Activated naive CD8-positive, alpha-beta T cell treated with anti-CD3 and anti-CD28 coated beads, Interleukin-2, amount 50 U/mL, for 24 hours (primary cell): ENCODE measurements around the gene FIBP.
A peak's percentile ranks its signal among the peaks of the same experiment; 100 is the strongest.

Experiments
- ATAC-seq: fragments of 150-1000 bp; cut with Tn5 transposase; one replicate; pipeline ENCODE4 v1.10.0; 2021
- DNase-seq: peaks from one replicate; pipeline ENCODE4 v3.0.0; 2021
- H3K27ac Mint-ChIP-seq: one replicate; pipeline ENCODE4 v1.8.0; 2021; ENCODE audit warnings: mild to moderate bottlenecking, mixed read lengths
- H3K27me3 Mint-ChIP-seq: one replicate; pipeline ENCODE4 v1.8.0; 2021; ENCODE audit warnings: mixed read lengths
- H3K36me3 Mint-ChIP-seq: one replicate; pipeline ENCODE4 v1.8.0; 2021; ENCODE audit warnings: low read depth, mixed read lengths
- H3K4me1 Mint-ChIP-seq: one replicate; pipeline ENCODE4 v1.8.0; 2021; ENCODE audit warnings: mixed read lengths
- H3K4me3 Mint-ChIP-seq: one replicate; pipeline ENCODE4 v1.8.0; 2021; ENCODE audit warnings: mild to moderate bottlenecking, moderate library complexity, mixed read lengths
- H3K9me3 Mint-ChIP-seq: one replicate; pipeline ENCODE4 v1.8.0; 2021; ENCODE audit warnings: mixed read lengths

Gene FIBP

DNA sequence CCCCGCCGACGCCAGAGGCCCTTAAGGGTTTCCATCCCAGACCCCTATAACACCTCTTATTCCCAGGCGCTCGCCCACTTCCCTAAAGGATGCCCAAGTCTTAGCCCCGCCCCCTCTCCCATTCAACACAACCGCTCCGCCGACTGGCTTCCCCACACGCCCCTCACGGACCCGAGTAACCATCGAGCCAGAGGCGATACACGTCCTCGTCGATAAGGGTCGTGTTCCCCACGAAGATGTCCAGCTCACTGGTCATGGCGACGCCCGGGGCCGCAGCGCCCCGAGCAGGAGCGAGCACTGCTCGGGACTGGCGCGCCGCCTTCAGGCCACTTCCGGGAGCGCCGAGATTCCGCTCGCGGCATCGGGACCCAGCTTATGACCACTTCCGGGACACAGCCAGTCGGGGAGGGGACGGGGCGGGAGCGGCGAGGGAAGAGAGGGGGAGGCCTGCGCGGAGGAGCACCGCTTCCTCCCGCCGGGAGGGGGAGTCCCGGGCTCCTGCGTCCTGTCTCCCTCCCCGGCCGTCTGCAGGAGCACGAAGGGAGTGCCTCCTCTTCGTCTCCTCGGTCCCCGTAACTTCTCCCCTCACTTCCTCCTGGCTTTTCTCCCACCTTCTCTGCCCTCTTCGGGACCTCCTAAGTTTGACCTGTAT lies at the start of gene FIBP:
Gene FIBP, minus strand, starts transcription at position 309 of the 652 bp plus-strand sequence. Its CDS starts 53 bp downstream, at position 256.
- no peaks in the 10 kb centered on the region for H3K9me3 Mint-ChIP-seq
- peaks cover 71% of the 10 kb centered on the region for H3K4me1 Mint-ChIP-seq

DNA sequence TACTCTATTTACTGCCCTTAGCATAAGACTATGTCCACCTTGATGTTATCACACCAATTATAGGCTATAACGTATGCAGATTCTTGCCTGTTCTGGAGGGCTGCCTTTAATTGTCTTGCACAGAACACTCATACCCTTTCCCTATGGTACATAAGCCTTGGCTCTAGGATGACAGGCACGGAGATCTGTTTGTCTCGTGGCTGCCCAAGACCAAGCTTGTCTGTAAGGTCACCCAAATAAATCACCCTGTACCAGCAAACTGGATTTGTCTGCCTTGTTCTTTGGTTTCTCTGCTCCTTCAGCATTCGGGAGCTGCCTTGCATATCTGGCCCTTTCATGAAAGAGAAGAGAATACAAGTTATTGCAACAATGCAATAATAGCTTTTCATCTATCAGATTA lies 49.5 kb upstream of the FIBP start:
- H3K9me3 Mint-ChIP-seq: no peaks in the 10 kb centered on the region
- no peak overlapping the region for H3K27ac Mint-ChIP-seq
- H3K4me3 Mint-ChIP-seq: no peak overlapping the region
- H3K27me3 Mint-ChIP-seq: peaks cover 6% of the 10 kb centered on the region
- DNase-seq (no peak), ATAC-seq (no peak)
- no peaks in the 10 kb centered on the region for H3K36me3 Mint-ChIP-seq
- peaks cover 9% of the 10 kb centered on the region for H3K4me1 Mint-ChIP-seq

More for the DNA sequence above, at the start of gene FIBP:
- H3K27me3 Mint-ChIP-seq: no peaks in the 10 kb centered on the region
- peak; percentile 60 for ATAC-seq
- peak within 1 kb of the TSS; percentile 91 for H3K27ac Mint-ChIP-seq
- peak within 1 kb of the TSS; percentile 98 for H3K4me3 Mint-ChIP-seq
- peaks cover 41% of the 10 kb centered on the region for H3K36me3 Mint-ChIP-seq
- peak; percentile 98 for DNase-seq

DNA sequence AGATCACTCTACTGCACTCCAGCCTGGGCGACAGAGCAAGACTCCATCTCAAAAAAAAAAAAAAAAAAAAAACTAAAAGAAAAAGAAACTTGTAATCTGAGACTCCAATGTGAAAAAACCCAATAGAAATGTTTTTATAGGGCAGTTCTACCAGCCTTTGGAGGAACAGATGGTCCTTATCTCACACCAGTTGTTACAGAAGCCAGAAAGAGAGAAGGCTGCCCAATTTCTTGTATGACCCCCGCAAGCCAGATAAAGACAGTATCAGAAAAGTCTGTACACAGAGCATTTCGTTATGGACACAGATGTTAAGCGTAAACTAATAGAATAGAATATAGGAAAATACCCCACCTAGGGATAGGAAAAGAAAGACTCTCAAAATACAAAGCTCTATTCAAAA lies 45.7 kb upstream of the FIBP start:
- no peaks in the 10 kb centered on the region for H3K36me3 Mint-ChIP-seq
- H3K27me3 Mint-ChIP-seq: no peaks in the 10 kb centered on the region
- DNase-seq: no peak
- H3K9me3 Mint-ChIP-seq: no peaks in the 10 kb centered on the region
- no peak overlapping the region for H3K4me3 Mint-ChIP-seq
- peaks cover 30% of the 10 kb centered on the region for H3K4me1 Mint-ChIP-seq
- H3K27ac Mint-ChIP-seq: no peak overlapping the region
- ATAC-seq: no peak

DNA sequence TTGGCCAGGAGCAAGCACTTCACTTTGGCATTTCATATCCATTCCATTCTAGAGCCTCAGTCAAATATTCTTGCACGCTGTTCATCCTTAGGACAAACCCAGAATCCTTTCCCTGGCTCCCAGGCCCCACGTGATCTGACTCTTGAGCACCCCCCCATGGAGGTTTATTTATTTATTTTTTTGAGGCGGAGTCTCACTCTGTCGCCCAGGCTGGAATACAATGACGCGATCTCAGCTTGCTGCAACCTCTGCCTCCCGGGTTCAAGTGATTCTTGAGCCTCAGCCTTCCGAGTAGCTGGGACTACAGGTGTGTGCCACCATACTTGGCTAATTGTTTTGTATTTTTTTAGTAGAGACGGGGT lies 44.3 kb upstream of the FIBP start:
- Mint-ChIP-seq H3K4me1 (peaks cover 45% of the 10 kb centered on the region), H3K9me3 (no peaks in the 10 kb centered on the region), H3K27me3 (no peaks in the 10 kb centered on the region), H3K4me3 (no peak overlapping the region), H3K27ac (no peak overlapping the region), H3K36me3 (no peaks in the 10 kb centered on the region)
- DNase-seq: no peak
- ATAC-seq: no peak

DNA sequence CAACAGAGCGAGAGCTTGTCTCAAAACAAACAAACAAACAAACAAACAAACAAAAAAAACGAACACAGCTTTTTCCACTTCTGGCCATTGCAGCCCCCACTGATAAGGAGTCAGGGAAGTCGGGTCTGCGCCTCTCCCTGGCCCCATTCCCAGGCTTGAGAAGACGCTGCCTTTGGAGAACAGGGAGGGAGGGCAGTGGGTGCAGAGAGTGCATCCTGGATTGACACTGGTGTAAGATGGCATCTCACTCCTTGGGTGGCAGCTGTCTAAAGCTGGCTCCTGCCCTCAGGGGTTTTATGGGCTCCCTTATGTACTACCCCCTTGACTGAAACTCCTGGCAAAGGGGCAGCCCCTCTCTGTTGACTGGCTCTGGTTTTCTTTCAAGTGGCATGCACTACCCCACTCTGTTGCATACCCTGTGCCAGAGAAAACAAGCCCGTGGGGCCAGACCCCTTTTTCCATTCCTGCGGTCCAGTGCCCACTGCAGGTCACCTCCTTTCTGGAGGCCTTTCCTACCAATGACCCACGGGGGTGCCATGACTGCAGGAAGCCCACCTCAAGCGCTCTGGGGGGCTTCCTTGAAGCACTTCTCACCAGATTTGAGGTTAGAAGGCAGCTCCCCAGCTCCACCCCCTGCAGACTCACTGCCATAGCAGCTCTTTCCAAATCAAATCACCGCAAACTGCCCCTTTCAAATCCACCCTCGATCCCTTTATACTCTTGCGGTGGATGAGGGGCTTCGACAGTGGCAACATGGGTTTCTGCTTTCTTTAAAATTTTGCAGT lies 43.7 kb upstream of the FIBP start:
- H3K9me3 Mint-ChIP-seq: no peaks in the 10 kb centered on the region
- ATAC-seq (peak; percentile 47), DNase-seq (no peak)
- H3K4me3 Mint-ChIP-seq: no peak overlapping the region
- H3K36me3 Mint-ChIP-seq: no peaks in the 10 kb centered on the region
- H3K4me1 Mint-ChIP-seq: peaks cover 50% of the 10 kb centered on the region
- H3K27me3 Mint-ChIP-seq: no peaks in the 10 kb centered on the region
- H3K27ac Mint-ChIP-seq: no peak overlapping the region

DNA sequence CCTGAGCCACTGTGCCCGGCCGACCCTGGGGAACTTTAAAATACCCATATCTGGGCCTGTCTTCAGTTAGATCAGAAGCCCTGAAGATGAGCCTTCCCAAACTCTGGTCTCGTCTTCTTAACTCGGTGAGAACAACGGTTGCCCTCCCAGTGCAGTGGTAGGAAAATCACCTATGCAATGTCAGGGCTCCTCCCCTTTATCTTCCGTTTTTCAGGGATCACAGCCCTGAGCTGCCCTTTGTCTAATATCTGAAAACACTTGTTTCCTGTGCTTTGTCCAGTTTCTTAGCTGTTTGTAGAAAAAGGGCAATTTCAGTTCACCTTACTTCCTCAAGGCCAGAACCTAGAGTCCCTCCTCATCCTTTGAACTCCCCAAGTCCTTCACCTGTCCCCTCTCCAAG lies 40.4 kb upstream of the FIBP start:
- ATAC-seq: no peak
- peaks cover 51% of the 10 kb centered on the region for H3K4me1 Mint-ChIP-seq
- no peaks in the 10 kb centered on the region for H3K9me3 Mint-ChIP-seq
- H3K27ac Mint-ChIP-seq: peak overlapping the region; percentile 90
- no peaks in the 10 kb centered on the region for H3K27me3 Mint-ChIP-seq
- H3K36me3 Mint-ChIP-seq: no peaks in the 10 kb centered on the region
- DNase-seq: no peak
- H3K4me3 Mint-ChIP-seq: peak overlapping the region; percentile 69

DNA sequence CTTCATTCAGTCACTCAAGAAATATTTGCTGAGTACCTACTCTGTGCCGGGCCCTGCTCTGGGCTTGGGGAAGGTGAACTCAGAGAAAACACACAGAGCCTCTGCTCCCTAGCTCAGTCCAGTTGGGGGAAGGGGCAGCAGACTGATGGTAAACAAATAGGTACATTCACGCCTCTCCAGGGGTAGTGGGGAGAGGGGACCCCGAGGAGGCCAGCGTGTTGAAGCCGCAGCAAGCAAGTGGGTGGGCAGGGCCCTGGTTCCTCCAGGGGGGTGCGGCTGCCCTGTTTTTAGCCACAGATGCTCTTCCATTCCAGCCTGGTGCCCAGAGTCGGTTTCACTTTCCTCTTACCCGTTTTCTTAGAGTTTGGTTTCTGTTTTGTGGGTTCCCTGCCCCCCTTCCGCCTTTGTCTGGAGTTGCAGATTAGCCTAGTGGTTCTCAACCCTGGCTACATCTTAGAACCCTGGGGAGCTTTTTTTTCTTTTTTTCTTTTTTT lies 39.7 kb upstream of the FIBP start:
- peak overlapping the region; percentile 69 for H3K4me3 Mint-ChIP-seq

DNA sequence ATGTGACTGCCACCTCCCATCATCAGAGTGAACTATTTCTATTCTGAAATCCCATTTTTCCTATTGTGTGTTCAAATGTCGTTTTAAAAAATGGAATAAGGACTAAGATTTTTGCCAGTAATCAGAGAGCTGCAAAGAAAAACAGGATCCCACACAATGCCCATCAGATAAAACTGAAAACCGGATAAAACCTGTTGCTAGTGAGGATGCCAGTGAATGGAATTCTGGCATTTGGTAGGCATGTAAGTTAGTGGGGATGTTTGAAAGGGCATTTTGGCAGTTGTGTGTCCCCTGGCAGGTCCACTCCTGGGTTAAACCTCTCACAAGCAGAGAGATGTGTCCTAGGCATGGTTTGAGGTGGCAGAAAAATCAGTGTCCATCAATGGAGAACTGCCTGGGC lies 37.1 kb upstream of the FIBP start:
- peaks cover 8% of the 10 kb centered on the region for H3K36me3 Mint-ChIP-seq
- no peaks in the 10 kb centered on the region for H3K9me3 Mint-ChIP-seq
- DNase-seq: no peak
- H3K27me3 Mint-ChIP-seq: no peaks in the 10 kb centered on the region
- H3K4me1 Mint-ChIP-seq: peaks cover 42% of the 10 kb centered on the region
- H3K27ac Mint-ChIP-seq: no peak overlapping the region
- no peak overlapping the region for H3K4me3 Mint-ChIP-seq
- ATAC-seq: no peak

More for the DNA sequence above, 39.7 kb upstream of the FIBP start:
- DNase-seq (peak; percentile 73), ATAC-seq (peak; percentile 86)
- H3K36me3 Mint-ChIP-seq: no peaks in the 10 kb centered on the region
- peak overlapping the region; percentile 90 for H3K27ac Mint-ChIP-seq
- H3K4me1 Mint-ChIP-seq: peaks cover 52% of the 10 kb centered on the region
- H3K27me3 Mint-ChIP-seq: no peaks in the 10 kb centered on the region
- H3K9me3 Mint-ChIP-seq: no peaks in the 10 kb centered on the region

DNA sequence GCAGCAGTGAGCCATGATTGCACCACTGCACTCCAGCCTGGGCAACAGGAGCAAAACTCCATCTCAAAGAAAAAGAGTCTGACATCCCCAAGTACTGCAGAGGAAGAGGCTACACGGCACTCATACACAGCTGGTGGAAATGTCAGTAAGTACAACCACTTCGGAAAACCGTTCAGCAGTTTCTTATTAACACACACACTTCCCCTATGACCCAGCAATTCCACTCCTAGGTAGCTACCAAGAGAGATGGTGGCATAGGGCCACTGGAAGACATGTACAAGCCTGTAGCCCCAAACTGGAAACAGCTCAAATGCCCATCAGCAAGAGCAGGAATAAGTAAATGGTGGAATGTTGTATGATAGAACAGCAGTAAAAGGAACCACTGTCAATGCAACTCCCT lies 34.3 kb upstream of the FIBP start:
- H3K4me3 Mint-ChIP-seq: no peak overlapping the region
- DNase-seq: no peak
- no peaks in the 10 kb centered on the region for H3K9me3 Mint-ChIP-seq
- peaks cover 8% of the 10 kb centered on the region for H3K36me3 Mint-ChIP-seq
- no peaks in the 10 kb centered on the region for H3K27me3 Mint-ChIP-seq
- peaks cover 28% of the 10 kb centered on the region for H3K4me1 Mint-ChIP-seq
- no peak overlapping the region for H3K27ac Mint-ChIP-seq
- ATAC-seq: no peak

DNA sequence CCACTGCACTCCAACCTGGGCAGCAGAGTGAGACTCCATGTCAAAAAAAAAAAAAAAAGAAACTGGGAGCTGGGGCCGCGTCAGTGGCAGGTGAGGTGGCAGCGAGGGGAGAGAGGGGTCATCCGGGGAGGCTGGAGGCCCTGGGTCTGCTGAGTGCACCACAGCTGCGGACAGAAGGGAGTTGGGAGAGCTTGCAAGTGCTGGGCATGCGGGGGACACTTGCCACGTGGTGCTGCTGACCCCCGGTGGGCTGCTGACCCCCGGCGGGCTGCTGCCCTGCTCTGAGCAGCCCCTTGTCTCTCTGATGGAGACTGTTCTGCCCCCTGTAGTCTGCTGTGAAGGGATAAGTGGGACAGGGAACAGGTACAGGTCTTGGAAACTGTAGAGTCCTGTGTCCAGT lies 33.6 kb upstream of the FIBP start:
- Mint-ChIP-seq H3K9me3 (no peaks in the 10 kb centered on the region), H3K4me1 (peaks cover 27% of the 10 kb centered on the region), H3K27ac (no peak overlapping the region), H3K27me3 (no peaks in the 10 kb centered on the region), H3K36me3 (peaks cover 8% of the 10 kb centered on the region), H3K4me3 (no peak overlapping the region)
- no peak for DNase-seq
- ATAC-seq: no peak

DNA sequence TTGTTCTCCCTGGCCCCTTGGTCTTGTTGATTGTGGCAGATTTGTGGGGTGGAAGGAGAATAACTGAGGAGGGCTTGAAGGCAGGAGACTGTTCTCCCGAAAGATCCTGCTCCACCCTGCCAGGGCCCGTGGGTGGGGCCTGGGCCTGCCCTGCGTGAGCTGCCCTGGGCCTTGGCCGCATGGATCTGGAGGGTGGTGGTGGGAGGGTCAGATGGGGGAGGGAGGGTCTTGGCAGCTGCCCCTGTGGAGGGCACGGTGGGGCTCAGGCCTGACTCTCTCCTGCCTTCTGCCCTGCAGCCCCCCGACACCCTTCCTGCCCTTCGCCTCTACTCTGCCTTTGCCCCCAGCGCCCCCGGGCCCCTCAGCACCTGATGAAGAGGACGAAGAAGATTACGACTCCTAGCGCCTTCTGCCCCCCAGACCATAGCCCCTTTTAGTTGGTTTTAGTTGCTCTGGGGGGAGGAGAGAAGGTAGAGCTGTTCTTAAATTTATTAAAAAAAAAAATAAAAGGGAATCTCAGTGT lies 32.8 kb upstream of the FIBP start:
- H3K27ac Mint-ChIP-seq: no peak overlapping the region
- no peaks in the 10 kb centered on the region for H3K9me3 Mint-ChIP-seq
- H3K4me1 Mint-ChIP-seq: peaks cover 35% of the 10 kb centered on the region
- peaks cover 8% of the 10 kb centered on the region for H3K36me3 Mint-ChIP-seq
- peak overlapping the region; percentile 90 for H3K4me3 Mint-ChIP-seq
- DNase-seq (no peak), ATAC-seq (no peak)
- H3K27me3 Mint-ChIP-seq: no peaks in the 10 kb centered on the region

DNA sequence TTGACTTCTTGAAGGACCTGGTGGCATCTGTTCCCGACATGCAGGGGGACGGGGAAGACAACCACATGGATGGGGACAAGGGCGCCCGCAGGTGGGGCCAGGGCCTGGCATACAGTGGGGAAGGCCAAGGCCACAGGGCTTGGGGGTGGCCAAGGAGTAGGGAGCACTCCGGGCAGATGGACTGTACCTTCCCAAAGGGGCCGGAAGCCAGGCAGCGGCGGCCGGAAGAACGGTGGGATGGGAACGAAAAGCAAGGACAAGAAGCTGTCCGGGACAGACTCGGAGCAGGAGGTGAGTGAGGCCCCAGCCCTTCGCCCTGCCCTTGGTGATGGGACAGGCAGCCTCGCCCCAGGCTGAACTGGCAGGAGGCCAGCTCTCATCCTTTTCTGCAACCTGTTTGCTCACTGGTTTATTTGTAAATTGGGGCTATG lies 32.1 kb upstream of the FIBP start:
- DNase-seq (no peak), ATAC-seq (no peak)
- Mint-ChIP-seq H3K4me3 (peak overlapping the region; percentile 90), H3K9me3 (no peaks in the 10 kb centered on the region), H3K36me3 (peaks cover 8% of the 10 kb centered on the region), H3K27ac (peak overlapping the region; percentile 87), H3K27me3 (no peaks in the 10 kb centered on the region), H3K4me1 (peaks cover 39% of the 10 kb centered on the region)

DNA sequence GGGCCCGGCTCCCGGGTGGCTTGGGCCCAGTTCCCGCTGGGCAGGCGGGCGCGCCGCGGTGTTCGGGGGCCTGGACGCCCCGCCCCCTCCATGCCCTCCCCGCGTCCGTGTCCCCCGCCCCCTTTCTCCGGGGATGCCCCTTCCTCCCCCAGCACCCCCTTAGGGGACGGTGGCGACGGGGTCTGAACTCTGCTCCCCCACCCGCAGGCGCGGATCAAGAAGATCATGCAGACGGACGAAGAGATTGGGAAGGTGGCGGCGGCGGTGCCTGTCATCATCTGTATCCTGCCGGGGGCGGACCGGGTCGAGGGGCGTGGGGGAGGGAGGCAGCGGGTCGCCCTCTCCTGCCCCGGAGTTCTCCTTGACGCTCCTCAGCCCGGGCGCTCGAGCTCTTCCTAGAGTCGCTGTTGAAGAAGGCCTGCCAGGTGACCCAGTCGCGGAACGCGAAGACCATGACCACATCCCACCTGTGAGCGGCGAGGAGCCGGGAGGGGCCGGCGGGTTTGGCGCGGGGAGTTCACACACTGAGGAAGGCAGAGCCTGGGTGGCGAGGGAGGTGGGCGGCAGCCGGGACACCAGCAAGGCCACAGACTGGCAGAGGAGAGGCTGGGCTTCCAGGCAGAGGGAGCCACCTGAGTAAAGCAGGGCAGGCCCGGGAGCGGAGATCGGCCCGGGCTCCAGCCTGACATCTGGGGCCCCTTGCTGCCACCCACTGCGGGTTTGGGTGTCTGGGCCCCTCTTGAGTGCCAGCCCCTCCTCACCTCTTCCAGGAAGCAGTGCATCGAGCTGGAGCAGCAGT lies 31.5 kb upstream of the FIBP start:
- Mint-ChIP-seq H3K9me3 (no peaks in the 10 kb centered on the region), H3K4me3 (peak overlapping the region; percentile 90), H3K4me1 (peaks cover 45% of the 10 kb centered on the region), H3K27me3 (no peaks in the 10 kb centered on the region), H3K36me3 (peaks cover 8% of the 10 kb centered on the region), H3K27ac (peak overlapping the region; percentile 87)
- ATAC-seq (peak; percentile 44), DNase-seq (peak; percentile 53)

DNA sequence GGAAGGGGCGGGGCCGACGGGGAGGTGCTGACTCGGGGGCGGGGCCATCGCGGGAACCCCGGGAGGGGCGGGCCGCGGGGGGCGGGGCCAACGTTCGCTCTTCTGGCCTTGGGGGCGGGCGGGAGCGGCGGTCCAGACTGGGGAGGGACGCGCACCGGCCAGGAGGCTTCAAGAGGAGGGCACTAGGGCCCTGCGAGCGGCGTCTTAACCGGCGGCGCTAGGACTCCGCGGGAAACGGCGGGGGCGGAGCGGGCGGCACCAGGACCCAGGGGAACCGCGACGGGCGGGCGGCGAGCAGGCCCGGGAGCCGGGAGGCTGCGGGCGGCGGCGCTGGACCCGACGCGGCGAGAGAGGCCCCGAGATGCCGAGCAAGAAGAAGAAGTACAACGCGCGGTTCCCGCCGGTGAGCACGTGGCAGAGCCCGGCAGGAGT lies 30.9 kb upstream of the FIBP start, which contains the start of gene DRAP1:
Gene DRAP1, plus strand, starts transcription at position 286 of the 432 bp plus-strand sequence. Its CDS starts 76 bp downstream, at position 362.
- Mint-ChIP-seq H3K27ac (peak within 1 kb of the TSS; percentile 87), H3K4me3 (peak within 1 kb of the TSS; percentile 90), H3K4me1 (peaks cover 49% of the 10 kb centered on the region), H3K27me3 (no peaks in the 10 kb centered on the region), H3K36me3 (peaks cover 8% of the 10 kb centered on the region), H3K9me3 (no peaks in the 10 kb centered on the region)
- DNase-seq: peak; percentile 99
- ATAC-seq: peak; percentile 92
